Memory B cell (primary cell): ENCODE results near the gene PPP4R2.

Experiments used
- ATAC-seq: fragments of 150-1000 bp; cut with Tn5 transposase; 2 replicates; pipeline ENCODE4 v1.10.0; 2021; ENCODE audit warnings: low read depth, mild to moderate bottlenecking, moderate library complexity
- DNase-seq, 2 donors: peaks; one replicate each; pipeline ENCODE4 v3.0.0; 2022; ENCODE audit warnings: low spot score in 2 of 2
- H3K27ac Mint-ChIP-seq: one replicate; pipeline ENCODE4 v1.8.0; 2022; ENCODE audit warnings: mild to moderate bottlenecking, moderate library complexity, mixed read lengths
- H3K27me3 Mint-ChIP-seq: one replicate; pipeline ENCODE4 v1.8.0; 2022; ENCODE audit warnings: mixed read lengths
- H3K36me3 Mint-ChIP-seq: one replicate; pipeline ENCODE4 v1.8.0; 2022; ENCODE audit warnings: mild to moderate bottlenecking, mixed read lengths
- H3K4me1 Mint-ChIP-seq: one replicate; pipeline ENCODE4 v1.8.0; 2022; ENCODE audit warnings: mixed read lengths
- H3K4me3 Mint-ChIP-seq: one replicate; pipeline ENCODE4 v1.8.0; 2022; ENCODE audit warnings: mild to moderate bottlenecking, moderate library complexity, mixed read lengths
- H3K9me3 Mint-ChIP-seq: one replicate; pipeline ENCODE4 v1.8.0; 2022; ENCODE audit warnings: mixed read lengths

The PPP4R2 gene

GRCh38 chr3:73080216-73080966 is 83.8 kb downstream of the PPP4R2 start:
- Mint-ChIP-seq H3K36me3 (no peaks in the 10 kb centered on the region), H3K4me3 (no peak overlapping the region), H3K27me3 (no peaks in the 10 kb centered on the region), H3K4me1 (no peaks in the 10 kb centered on the region), H3K27ac (no peak overlapping the region), H3K9me3 (no peaks in the 10 kb centered on the region)
- DNase-seq (no peak), ATAC-seq (no peak)

- Mint-ChIP-seq H3K4me3 (no peak overlapping the region), H3K4me1 (no peaks in the 10 kb centered on the region), H3K27ac (no peak overlapping the region), H3K36me3 (no peaks in the 10 kb centered on the region), H3K27me3 (no peaks in the 10 kb centered on the region), H3K9me3 (no peaks in the 10 kb centered on the region)
- ATAC-seq (no peak), DNase-seq (no peak)
Observed at GRCh38 chr3:73081140-73081539, 84.5 kb downstream of the PPP4R2 start.

GRCh38 chr3:73084170-73084569 is 87.6 kb downstream of the PPP4R2 start:
- no peaks in the 10 kb centered on the region for H3K4me1 Mint-ChIP-seq

GRCh38 chr3:73086071-73086494 is 89.5 kb downstream of the PPP4R2 start:
- no peak overlapping the region for H3K27ac Mint-ChIP-seq
- H3K9me3 Mint-ChIP-seq = no peaks in the 10 kb centered on the region
- H3K36me3 Mint-ChIP-seq = no peaks in the 10 kb centered on the region
- no peaks in the 10 kb centered on the region for H3K4me1 Mint-ChIP-seq
- no peak overlapping the region for H3K4me3 Mint-ChIP-seq
- DNase-seq (peak; percentile 29 to 37), ATAC-seq (peak; percentile 44)
- H3K27me3 Mint-ChIP-seq = no peaks in the 10 kb centered on the region

More at GRCh38 chr3:73084170-73084569, 87.6 kb downstream of the PPP4R2 start:
- no peak overlapping the region for H3K4me3 Mint-ChIP-seq
- no peaks in the 10 kb centered on the region for H3K36me3 Mint-ChIP-seq
- no peaks in the 10 kb centered on the region for H3K9me3 Mint-ChIP-seq
- DNase-seq = no peak
- no peak for ATAC-seq
- H3K27ac Mint-ChIP-seq = no peak overlapping the region
- no peaks in the 10 kb centered on the region for H3K27me3 Mint-ChIP-seq

- Mint-ChIP-seq H3K4me3 (peak overlapping the region; percentile 48), H3K9me3 (no peaks in the 10 kb centered on the region), H3K4me1 (peaks cover 4% of the 10 kb centered on the region), H3K36me3 (no peaks in the 10 kb centered on the region), H3K27me3 (peaks cover 11% of the 10 kb centered on the region), H3K27ac (no peak overlapping the region)
- ATAC-seq = no peak
- DNase-seq = no peak
Observed at GRCh38 chr3:73094129-73094528, 97.5 kb downstream of the PPP4R2 start.

GRCh38 chr3:73094951-73095350 is 98.3 kb downstream of the PPP4R2 start:
- Mint-ChIP-seq H3K27me3 (peaks cover 11% of the 10 kb centered on the region), H3K4me3 (no peak overlapping the region), H3K4me1 (peaks cover 4% of the 10 kb centered on the region), H3K9me3 (no peaks in the 10 kb centered on the region), H3K27ac (no peak overlapping the region), H3K36me3 (no peaks in the 10 kb centered on the region)
- no peak for DNase-seq
- ATAC-seq = no peak

GRCh38 chr3:73096169-73096568 is 99.6 kb downstream of the PPP4R2 start:
- Mint-ChIP-seq H3K9me3 (no peaks in the 10 kb centered on the region), H3K27ac (no peak overlapping the region), H3K4me1 (peaks cover 4% of the 10 kb centered on the region), H3K36me3 (no peaks in the 10 kb centered on the region), H3K27me3 (peaks cover 11% of the 10 kb centered on the region), H3K4me3 (no peak overlapping the region)
- DNase-seq (no peak), ATAC-seq (no peak)

GRCh38 chr3:73098026-73098425 is 101.4 kb downstream of the PPP4R2 start:
- Mint-ChIP-seq H3K4me3 (no peak overlapping the region), H3K27ac (no peak overlapping the region), H3K27me3 (peaks cover 14% of the 10 kb centered on the region), H3K36me3 (no peaks in the 10 kb centered on the region), H3K9me3 (no peaks in the 10 kb centered on the region), H3K4me1 (peaks cover 4% of the 10 kb centered on the region)
- DNase-seq (no peak), ATAC-seq (no peak)

GRCh38 chr3:73098873-73099272 is 102.3 kb downstream of the PPP4R2 start:
- H3K9me3 Mint-ChIP-seq = no peaks in the 10 kb centered on the region
- no peak overlapping the region for H3K4me3 Mint-ChIP-seq
- H3K4me1 Mint-ChIP-seq = peaks cover 4% of the 10 kb centered on the region
- no peak overlapping the region for H3K27ac Mint-ChIP-seq
- no peak for ATAC-seq
- peaks cover 18% of the 10 kb centered on the region for H3K27me3 Mint-ChIP-seq
- no peak for DNase-seq
- H3K36me3 Mint-ChIP-seq = no peaks in the 10 kb centered on the region

GRCh38 chr3:73100741-73101559 is 104.3 kb downstream of the PPP4R2 start:
- ATAC-seq = peak; percentile 79
- H3K9me3 Mint-ChIP-seq = no peaks in the 10 kb centered on the region
- no peaks in the 10 kb centered on the region for H3K4me1 Mint-ChIP-seq
- peaks cover 14% of the 10 kb centered on the region for H3K27me3 Mint-ChIP-seq
- H3K36me3 Mint-ChIP-seq = no peaks in the 10 kb centered on the region
- no peak overlapping the region for H3K27ac Mint-ChIP-seq
- H3K4me3 Mint-ChIP-seq = no peak overlapping the region
- DNase-seq = peak; percentile 71 to 79

GRCh38 chr3:73101881-73102280 is 105.3 kb downstream of the PPP4R2 start:
- H3K36me3 Mint-ChIP-seq = no peaks in the 10 kb centered on the region
- H3K27ac Mint-ChIP-seq = no peak overlapping the region

GRCh38 chr3:73107215-73107614 is 110.6 kb downstream of the PPP4R2 start:
- Mint-ChIP-seq H3K36me3 (no peaks in the 10 kb centered on the region), H3K27ac (no peak overlapping the region), H3K27me3 (peaks cover 8% of the 10 kb centered on the region), H3K9me3 (no peaks in the 10 kb centered on the region), H3K4me3 (no peak overlapping the region), H3K4me1 (no peaks in the 10 kb centered on the region)
- no peak for DNase-seq
- no peak for ATAC-seq

More at GRCh38 chr3:73101881-73102280, 105.3 kb downstream of the PPP4R2 start:
- H3K4me1 Mint-ChIP-seq = no peaks in the 10 kb centered on the region
- no peaks in the 10 kb centered on the region for H3K9me3 Mint-ChIP-seq
- no peak for ATAC-seq
- H3K4me3 Mint-ChIP-seq = no peak overlapping the region
- peaks cover 10% of the 10 kb centered on the region for H3K27me3 Mint-ChIP-seq
- no peak for DNase-seq

- Mint-ChIP-seq H3K4me3 (no peak overlapping the region), H3K36me3 (no peaks in the 10 kb centered on the region), H3K4me1 (no peaks in the 10 kb centered on the region), H3K27me3 (peaks cover 8% of the 10 kb centered on the region), H3K9me3 (no peaks in the 10 kb centered on the region), H3K27ac (no peak overlapping the region)
- no peak for ATAC-seq
- DNase-seq = no peak
Observed at GRCh38 chr3:73107676-73108187, 111.1 kb downstream of the PPP4R2 start.

GRCh38 chr3:73108750-73109149 is 112.1 kb downstream of the PPP4R2 start:
- no peak for ATAC-seq

More at GRCh38 chr3:73108750-73109149, 112.1 kb downstream of the PPP4R2 start:
- peaks cover 6% of the 10 kb centered on the region for H3K27me3 Mint-ChIP-seq
- H3K27ac Mint-ChIP-seq = no peak overlapping the region
- H3K36me3 Mint-ChIP-seq = no peaks in the 10 kb centered on the region
- no peak for DNase-seq
- H3K9me3 Mint-ChIP-seq = no peaks in the 10 kb centered on the region
- H3K4me3 Mint-ChIP-seq = no peak overlapping the region
- no peaks in the 10 kb centered on the region for H3K4me1 Mint-ChIP-seq
